HG02870 (cell line): ENCODE results near the gene DESI1.
"Not testable (repeated sequence)": the region's sequence is repeated elsewhere in the genome, so short reads cannot be mapped to it uniquely, and the experiment has no call there.

Source experiments
- ATAC-seq: cut with Tn5 transposase; IDR thresholded peaks from one replicate; pipeline ENCODE4 v1.9.1; 2021; ENCODE audit warnings: mild to moderate bottlenecking, moderate library complexity; ENCODE audit not compliant: unreplicated experiment

The DESI1 gene

GRCh38 chr22:41620589-41621098 is at the start of gene DESI1:
Gene DESI1, minus strand, starts transcription at chr22:41621043. Its CDS starts 204 bp downstream, at chr22:41620839.
- ATAC-seq = peak; percentile 25

GRCh38 chr22:41668971-41669911 is 48.4 kb upstream of the DESI1 start:
- ATAC-seq = no peak

GRCh38 chr22:41664951-41665350 is 44.1 kb upstream of the DESI1 start:
- no peak for ATAC-seq

- ATAC-seq = no peak
Observed at GRCh38 chr22:41664490-41664889, 43.6 kb upstream of the DESI1 start.

- ATAC-seq = not testable (repeated sequence)
Observed at GRCh38 chr22:41663594-41663993, 42.8 kb upstream of the DESI1 start.

GRCh38 chr22:41661713-41662112 is 40.9 kb upstream of the DESI1 start:
- ATAC-seq = no peak

- no peak for ATAC-seq
Observed at GRCh38 chr22:41661088-41661487, 40.2 kb upstream of the DESI1 start.

- no peak for ATAC-seq
Observed at GRCh38 chr22:41660416-41660815, 39.6 kb upstream of the DESI1 start.

GRCh38 chr22:41659941-41660340 is 39.1 kb upstream of the DESI1 start:
- ATAC-seq = no peak

GRCh38 chr22:41658869-41659268 is 38.0 kb upstream of the DESI1 start:
- no peak for ATAC-seq

GRCh38 chr22:41657709-41658108 is 36.9 kb upstream of the DESI1 start:
- no peak for ATAC-seq

- no peak for ATAC-seq
Observed at GRCh38 chr22:41656556-41656955, 35.7 kb upstream of the DESI1 start.

GRCh38 chr22:41654322-41654721 is 33.5 kb upstream of the DESI1 start:
- ATAC-seq = no peak

- no peak for ATAC-seq
Observed at GRCh38 chr22:41650821-41651220, 30.0 kb upstream of the DESI1 start.

GRCh38 chr22:41650229-41650628 is 29.4 kb upstream of the DESI1 start:
- ATAC-seq = no peak

GRCh38 chr22:41648432-41648831 is 27.6 kb upstream of the DESI1 start:
- no peak for ATAC-seq

GRCh38 chr22:41647771-41648170 is 26.9 kb upstream of the DESI1 start:
- ATAC-seq = no peak

GRCh38 chr22:41642331-41643110 is 21.7 kb upstream of the DESI1 start:
- no peak for ATAC-seq

- ATAC-seq = no peak
Observed at GRCh38 chr22:41641854-41642253, 21.0 kb upstream of the DESI1 start.

GRCh38 chr22:41638748-41639147 is 17.9 kb upstream of the DESI1 start:
- no peak for ATAC-seq

- ATAC-seq = no peak
Observed at GRCh38 chr22:41638124-41638523, 17.3 kb upstream of the DESI1 start.

GRCh38 chr22:41637623-41638022 is 16.8 kb upstream of the DESI1 start:
- not testable (repeated sequence) for ATAC-seq
